ENCODE data around the gene NEDD9.

- TF ChIP-seq CTCF (IDR thresholded peaks at IDR 0.05; ENCODE audit: low read depth, low read length) (no peak), MYC (IDR thresholded peaks at IDR 0.05; ENCODE audit: low read depth, low read length) (no peak), POLR2A (IDR thresholded peaks at IDR 0.05; ENCODE audit: extremely low read depth, insufficient read length) (no peak), MAX (IDR thresholded peaks at IDR 0.05; ENCODE audit: low read depth, low read length) (no peak)
These were observed 12.1 kb upstream of the NEDD9 start for GRCh38 chr6:11244387-11245126.

All from NB4 (cell line).